ENCODE data around the gene PPP6R3. TPM values are rescaled to one million over a fixed set of nuclear protein-coding genes. Genes with fewer than 3 reads are reported as not detected.

Gene PPP6R3
- total and polyA plus RNA-seq, 5 donors from 2014 or later, result 46.7 to 172 (median 51.6) TPM

GRCh38 chr11:68655806-68656205 is 195.3 kb downstream of the PPP6R3 start:
- no peaks in the 10 kb centered on the region for H3K4me1 Mint-ChIP-seq
- H3K36me3 Mint-ChIP-seq, result no peaks in the 10 kb centered on the region
- H3K27me3 ChIP-seq (ENCODE audit: control insufficient read depth, insufficient read depth, low read length), result no peaks in the 10 kb centered on the region
- no peak overlapping the region for H3K4me3 ChIP-seq (ENCODE audit: low read depth, low read length)
- H3K36me3 ChIP-seq (ENCODE audit: control insufficient read depth, insufficient read depth, low read length), result no peaks in the 10 kb centered on the region
- no peak overlapping the region for H3K4me3 Mint-ChIP-seq
- no peaks in the 10 kb centered on the region for H3K9me3 ChIP-seq (ENCODE audit: control insufficient read depth in 2 of 2, low read length in 2 of 2)
- H3K27me3 Mint-ChIP-seq, result peaks cover under 1% of the 10 kb centered on the region
- H3K27ac ChIP-seq (ENCODE audit: insufficient read depth, low read length, poor library complexity, severe bottlenecking), result no peak overlapping the region
- H3K4me1 ChIP-seq (ENCODE audit: control insufficient read depth, insufficient read depth, low read length, poor library complexity, severe bottlenecking), result no peaks in the 10 kb centered on the region
- no peak overlapping the region for H3K27ac Mint-ChIP-seq
- no peak for DNase-seq
- H3K9me3 Mint-ChIP-seq, result peaks cover 0 to 7% (median 0%) of the 10 kb centered on the region in 7 donors
- ATAC-seq (ENCODE audit: low read depth in 2 of 2), result no peak

- no peak overlapping the region for H3K27ac ChIP-seq (ENCODE audit: insufficient read depth, low read length, poor library complexity, severe bottlenecking)
- H3K4me3 ChIP-seq (ENCODE audit: low read depth, low read length), result no peak overlapping the region
- Mint-ChIP-seq H3K27me3 (no peaks in the 10 kb centered on the region), H3K27ac (no peak overlapping the region), H3K36me3 (no peaks in the 10 kb centered on the region), H3K9me3 (peaks cover 0 to 7% (median 0%) of the 10 kb centered on the region in 7 donors), H3K4me3 (no peak overlapping the region), H3K4me1 (no peaks in the 10 kb centered on the region)
- no peaks in the 10 kb centered on the region for H3K27me3 ChIP-seq (ENCODE audit: control insufficient read depth, insufficient read depth, low read length)
- ATAC-seq (ENCODE audit: low read depth in 2 of 2) (no peak), DNase-seq (no peak)
- H3K36me3 ChIP-seq (ENCODE audit: control insufficient read depth, insufficient read depth, low read length), result no peaks in the 10 kb centered on the region
- no peaks in the 10 kb centered on the region for H3K9me3 ChIP-seq (ENCODE audit: control insufficient read depth in 2 of 2, low read length in 2 of 2)
- H3K4me1 ChIP-seq (ENCODE audit: control insufficient read depth, insufficient read depth, low read length, poor library complexity, severe bottlenecking), result no peaks in the 10 kb centered on the region
Observed at GRCh38 chr11:68657021-68657780, 196.6 kb downstream of the PPP6R3 start.

GRCh38 chr11:68658097-68658496 is 197.5 kb downstream of the PPP6R3 start:
- Mint-ChIP-seq H3K36me3 (no peaks in the 10 kb centered on the region), H3K9me3 (peaks cover 0 to 7% (median 0%) of the 10 kb centered on the region in 7 donors), H3K4me3 (no peak overlapping the region), H3K27me3 (no peaks in the 10 kb centered on the region), H3K4me1 (no peaks in the 10 kb centered on the region), H3K27ac (no peak overlapping the region)
- Histone ChIP-seq H3K36me3 (ENCODE audit: control insufficient read depth, insufficient read depth, low read length) (no peaks in the 10 kb centered on the region), H3K9me3 (ENCODE audit: control insufficient read depth in 2 of 2, low read length in 2 of 2) (no peaks in the 10 kb centered on the region), H3K27me3 (ENCODE audit: control insufficient read depth, insufficient read depth, low read length) (no peaks in the 10 kb centered on the region), H3K27ac (ENCODE audit: insufficient read depth, low read length, poor library complexity, severe bottlenecking) (no peak overlapping the region), H3K4me1 (ENCODE audit: control insufficient read depth, insufficient read depth, low read length, poor library complexity, severe bottlenecking) (no peaks in the 10 kb centered on the region), H3K4me3 (ENCODE audit: low read depth, low read length) (no peak overlapping the region)
- ATAC-seq (ENCODE audit: low read depth in 2 of 2), result no peak
- DNase-seq, result no peak

- H3K36me3 ChIP-seq (ENCODE audit: control insufficient read depth, insufficient read depth, low read length), result no peaks in the 10 kb centered on the region
- no peak overlapping the region for H3K4me3 ChIP-seq (ENCODE audit: low read depth, low read length)
- H3K27ac ChIP-seq (ENCODE audit: insufficient read depth, low read length, poor library complexity, severe bottlenecking), result no peak overlapping the region
- ATAC-seq (ENCODE audit: low read depth in 2 of 2) (no peak), DNase-seq (no peak)
- H3K27me3 ChIP-seq (ENCODE audit: control insufficient read depth, insufficient read depth, low read length), result no peaks in the 10 kb centered on the region
- no peaks in the 10 kb centered on the region for H3K4me1 Mint-ChIP-seq
- H3K9me3 Mint-ChIP-seq, result peaks cover 0 to 7% (median 0%) of the 10 kb centered on the region in 7 donors
- no peaks in the 10 kb centered on the region for H3K36me3 Mint-ChIP-seq
- no peak overlapping the region for H3K27ac Mint-ChIP-seq
- no peaks in the 10 kb centered on the region for H3K27me3 Mint-ChIP-seq
- H3K9me3 ChIP-seq (ENCODE audit: control insufficient read depth in 2 of 2, low read length in 2 of 2), result no peaks in the 10 kb centered on the region
- H3K4me3 Mint-ChIP-seq, result no peak overlapping the region
- H3K4me1 ChIP-seq (ENCODE audit: control insufficient read depth, insufficient read depth, low read length, poor library complexity, severe bottlenecking), result no peaks in the 10 kb centered on the region
Observed at GRCh38 chr11:68658661-68659060, 198.1 kb downstream of the PPP6R3 start.

GRCh38 chr11:68659158-68659921 is 198.8 kb downstream of the PPP6R3 start:
- H3K27ac Mint-ChIP-seq, result no peak overlapping the region
- no peak for ATAC-seq (ENCODE audit: low read depth in 2 of 2)
- DNase-seq, result no peak
- no peak overlapping the region for H3K4me3 Mint-ChIP-seq
- Histone ChIP-seq H3K9me3 (ENCODE audit: control insufficient read depth in 2 of 2, low read length in 2 of 2) (no peaks in the 10 kb centered on the region), H3K27ac (ENCODE audit: insufficient read depth, low read length, poor library complexity, severe bottlenecking) (no peak overlapping the region), H3K36me3 (ENCODE audit: control insufficient read depth, insufficient read depth, low read length) (no peaks in the 10 kb centered on the region), H3K4me3 (ENCODE audit: low read depth, low read length) (no peak overlapping the region), H3K4me1 (ENCODE audit: control insufficient read depth, insufficient read depth, low read length, poor library complexity, severe bottlenecking) (no peaks in the 10 kb centered on the region), H3K27me3 (ENCODE audit: control insufficient read depth, insufficient read depth, low read length) (no peaks in the 10 kb centered on the region)
- H3K4me1 Mint-ChIP-seq, result no peaks in the 10 kb centered on the region
- no peaks in the 10 kb centered on the region for H3K27me3 Mint-ChIP-seq
- H3K36me3 Mint-ChIP-seq, result no peaks in the 10 kb centered on the region
- peaks cover 0 to 7% (median 0%) of the 10 kb centered on the region in 7 donors for H3K9me3 Mint-ChIP-seq

- ATAC-seq (ENCODE audit: low read depth in 2 of 2) (no peak), DNase-seq (no peak)
- no peak overlapping the region for H3K27ac Mint-ChIP-seq
- H3K27me3 ChIP-seq (ENCODE audit: control insufficient read depth, insufficient read depth, low read length), result no peaks in the 10 kb centered on the region
- H3K27me3 Mint-ChIP-seq, result no peaks in the 10 kb centered on the region
- no peak overlapping the region for H3K27ac ChIP-seq (ENCODE audit: insufficient read depth, low read length, poor library complexity, severe bottlenecking)
- no peaks in the 10 kb centered on the region for H3K9me3 ChIP-seq (ENCODE audit: control insufficient read depth in 2 of 2, low read length in 2 of 2)
- no peaks in the 10 kb centered on the region for H3K36me3 ChIP-seq (ENCODE audit: control insufficient read depth, insufficient read depth, low read length)
- no peaks in the 10 kb centered on the region for H3K36me3 Mint-ChIP-seq
- H3K9me3 Mint-ChIP-seq, result peaks cover 0 to 4% (median 0%) of the 10 kb centered on the region in 7 donors
- no peaks in the 10 kb centered on the region for H3K4me1 Mint-ChIP-seq
- no peak overlapping the region for H3K4me3 ChIP-seq (ENCODE audit: low read depth, low read length)
- no peaks in the 10 kb centered on the region for H3K4me1 ChIP-seq (ENCODE audit: control insufficient read depth, insufficient read depth, low read length, poor library complexity, severe bottlenecking)
- H3K4me3 Mint-ChIP-seq, result no peak overlapping the region
Observed at GRCh38 chr11:68660066-68660810, 199.7 kb downstream of the PPP6R3 start.

- ATAC-seq (ENCODE audit: low read depth in 2 of 2), result no peak
- H3K4me1 ChIP-seq (ENCODE audit: control insufficient read depth, insufficient read depth, low read length, poor library complexity, severe bottlenecking), result no peaks in the 10 kb centered on the region
- Mint-ChIP-seq H3K4me1 (no peaks in the 10 kb centered on the region), H3K36me3 (no peaks in the 10 kb centered on the region), H3K27ac (no peak overlapping the region), H3K27me3 (no peaks in the 10 kb centered on the region), H3K9me3 (peaks cover 0 to 2% (median 0%) of the 10 kb centered on the region in 7 donors), H3K4me3 (no peak overlapping the region)
- no peaks in the 10 kb centered on the region for H3K27me3 ChIP-seq (ENCODE audit: control insufficient read depth, insufficient read depth, low read length)
- H3K27ac ChIP-seq (ENCODE audit: insufficient read depth, low read length, poor library complexity, severe bottlenecking), result no peak overlapping the region
- H3K36me3 ChIP-seq (ENCODE audit: control insufficient read depth, insufficient read depth, low read length), result no peaks in the 10 kb centered on the region
- H3K4me3 ChIP-seq (ENCODE audit: low read depth, low read length), result no peak overlapping the region
- DNase-seq, result no peak
- no peaks in the 10 kb centered on the region for H3K9me3 ChIP-seq (ENCODE audit: control insufficient read depth in 2 of 2, low read length in 2 of 2)
Observed at GRCh38 chr11:68661014-68661413, 200.5 kb downstream of the PPP6R3 start.
